OCI-LY3 (cell line): ENCODE data around the gene PNPLA7.

Source experiments
- CTCF ChIP-seq: fragments of 200-600, 300-600 bp; sonication (generic); IDR thresholded peaks from 2 replicates; pipeline ENCODE4 v1.5.1; 2014; ENCODE audit warnings: antibody characterized with exemption, low read length, low read depth
- EZH2phosphoT487 ChIP-seq: fragments of 200-600 bp; shearing (Covaris generic); IDR thresholded peaks from 2 replicates; pipeline ENCODE4 v1.6.1; 2018; ENCODE audit warnings: antibody characterized with exemption, mixed run types, low read depth

GRCh38 chr9:137564817-137565411 is 14.7 kb upstream of the PNPLA7 start:
- TF ChIP-seq CTCF: no peak
- TF ChIP-seq EZH2phosphoT487: no peak
